Stimulated activated CD8-positive, alpha-beta memory T cell treated with anti-CD3 and anti-CD28 coated beads, Interleukin-7, amount 100 ng/mL, for 48 hours (primary cell): ENCODE data around the gene TRIM66.

ENCODE experiments used
- DNase-seq, 2 donors: peaks; one replicate each; pipeline ENCODE4 v3.0.0-alpha.2; 2020; ENCODE audit warnings: low read depth in 1 of 2; ENCODE audit errors: extremely low read depth in 1 of 2

Gene TRIM66

DNA sequence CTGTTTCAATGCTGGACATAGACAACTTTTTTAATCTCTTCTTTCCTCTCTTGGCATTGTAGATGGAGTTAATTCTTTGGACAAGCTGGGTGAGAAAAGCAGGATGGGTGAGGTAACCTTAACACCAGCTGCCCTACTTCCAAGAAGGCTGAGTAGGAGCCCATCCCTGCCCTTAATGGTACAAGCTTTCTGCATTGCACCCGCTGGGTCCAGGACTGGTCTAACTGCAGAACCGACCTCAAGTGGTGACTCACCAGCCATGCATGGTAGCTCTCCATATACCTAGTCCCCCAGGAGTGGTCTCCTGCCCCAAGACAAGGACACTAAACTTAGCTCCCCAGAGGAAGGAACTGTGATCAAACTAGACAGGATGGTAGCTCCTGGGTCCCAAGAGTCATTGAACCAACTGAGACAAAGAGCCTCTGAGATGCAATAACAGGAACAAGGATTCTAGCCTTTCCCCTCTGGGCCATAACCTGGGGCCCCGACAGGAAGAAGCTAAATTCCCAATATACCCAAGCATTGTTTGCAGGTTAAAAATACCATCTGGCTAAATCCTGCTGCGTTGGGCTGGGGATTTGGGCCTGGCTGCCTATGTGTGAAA lies 32.3 kb upstream of the TRIM66 start:
- no peak for DNase-seq

DNA sequence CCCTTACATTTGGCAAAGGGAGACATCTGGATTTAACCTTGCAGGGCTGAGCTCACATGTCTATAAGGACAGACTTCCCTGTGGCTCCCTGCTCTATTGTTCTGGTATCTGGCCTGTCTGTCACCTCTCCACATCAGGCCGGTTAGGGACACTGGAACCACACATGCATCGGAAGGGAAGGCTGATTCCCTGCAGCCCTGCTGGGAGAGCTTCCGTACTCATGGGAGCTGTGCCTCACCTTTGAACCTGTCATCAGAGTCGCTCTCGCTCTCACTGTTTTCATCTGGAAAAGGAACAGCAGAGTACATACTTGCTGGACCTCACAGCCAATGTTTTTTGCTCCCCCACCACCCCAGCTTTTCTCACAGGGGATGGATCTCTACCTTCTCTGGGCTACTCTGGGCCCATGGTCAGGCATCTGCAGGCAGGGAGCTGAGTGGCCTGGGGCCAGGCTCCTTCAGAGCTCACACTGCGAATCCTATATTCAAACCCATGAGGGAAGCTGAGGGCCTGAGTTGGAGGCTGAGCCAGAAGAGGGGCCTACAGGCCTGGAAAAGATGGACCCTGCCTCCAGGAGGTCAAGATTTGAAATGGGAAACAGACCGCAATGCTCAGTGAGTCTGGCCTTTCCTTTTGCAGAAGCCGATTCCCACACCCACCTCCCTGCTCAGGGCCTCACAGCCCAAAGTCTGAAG lies 31.4 kb upstream of the TRIM66 start:
- DNase-seq: no peak

DNA sequence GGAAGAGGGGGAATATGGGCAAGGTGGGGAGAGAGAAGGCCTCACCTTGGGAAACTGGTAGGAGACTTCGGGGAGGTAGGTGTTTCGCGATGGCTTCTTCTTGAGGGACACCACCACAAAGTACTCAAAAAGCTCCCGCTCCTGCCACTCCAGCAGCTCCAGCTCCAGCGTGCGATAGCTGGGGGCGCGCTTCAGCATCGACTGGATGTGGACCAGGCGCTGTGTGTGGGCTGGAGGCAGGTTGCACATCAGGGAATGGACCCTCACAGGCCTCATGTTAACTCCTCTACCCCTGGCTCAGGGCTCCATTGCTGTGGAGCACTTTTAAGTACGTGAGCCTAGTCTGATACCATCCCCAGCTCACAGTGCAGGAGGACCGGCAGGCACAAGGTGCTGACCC lies 30.0 kb upstream of the TRIM66 start:
- DNase-seq: no peak

DNA sequence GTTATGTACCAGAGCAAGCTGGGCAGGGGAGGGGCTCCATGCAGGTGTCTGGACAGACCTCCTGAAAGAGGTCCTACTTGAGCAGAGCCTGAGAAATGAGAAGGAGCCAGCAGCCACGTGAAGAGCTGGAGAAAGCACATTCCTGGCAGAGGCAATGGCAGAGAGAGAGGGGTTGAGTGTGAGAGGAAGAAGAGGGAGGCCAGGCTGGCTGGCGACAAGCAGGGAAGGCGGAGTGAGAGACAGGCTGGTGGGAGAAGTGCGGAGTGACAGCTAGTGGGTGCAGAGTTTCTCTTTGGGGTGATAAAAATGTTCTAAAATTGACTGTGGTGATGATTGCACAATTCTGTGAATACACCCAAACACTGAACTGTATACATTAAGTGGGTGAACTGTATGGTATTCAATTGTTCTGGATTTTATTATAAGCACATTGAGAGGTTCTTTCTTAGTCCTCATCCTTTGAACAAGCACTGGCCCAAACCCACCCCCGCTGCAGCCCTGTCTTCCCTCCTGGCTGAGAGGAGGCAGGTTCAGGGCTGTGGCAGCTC lies 29.5 kb upstream of the TRIM66 start:
- DNase-seq: no peak

DNA sequence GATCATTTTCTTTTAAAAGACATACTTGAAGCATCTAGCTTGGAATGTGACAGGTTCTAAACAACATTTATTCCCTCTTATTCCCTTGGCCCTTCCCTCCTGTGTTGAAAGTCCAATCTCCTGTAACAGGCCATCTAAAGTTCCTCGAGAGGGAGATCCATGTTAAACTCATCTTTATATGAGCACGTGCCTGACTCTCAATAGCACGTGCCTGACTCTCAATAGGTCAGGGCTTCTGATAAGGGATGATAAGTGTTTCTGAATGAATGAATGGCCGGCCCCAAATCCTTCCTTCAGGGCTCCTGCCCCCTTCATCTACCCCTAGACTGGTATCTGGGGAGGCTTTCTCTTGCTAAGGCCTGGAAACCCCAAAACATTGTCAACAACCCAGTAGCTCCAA lies 27.3 kb upstream of the TRIM66 start:
- no peak for DNase-seq

- no peak for DNase-seq
Observed at GRCh38 chr11:8709002-8709672, 26.7 kb upstream of the TRIM66 start.

- no peak for DNase-seq
Observed at GRCh38 chr11:8707541-8708191, 25.2 kb upstream of the TRIM66 start.

DNA sequence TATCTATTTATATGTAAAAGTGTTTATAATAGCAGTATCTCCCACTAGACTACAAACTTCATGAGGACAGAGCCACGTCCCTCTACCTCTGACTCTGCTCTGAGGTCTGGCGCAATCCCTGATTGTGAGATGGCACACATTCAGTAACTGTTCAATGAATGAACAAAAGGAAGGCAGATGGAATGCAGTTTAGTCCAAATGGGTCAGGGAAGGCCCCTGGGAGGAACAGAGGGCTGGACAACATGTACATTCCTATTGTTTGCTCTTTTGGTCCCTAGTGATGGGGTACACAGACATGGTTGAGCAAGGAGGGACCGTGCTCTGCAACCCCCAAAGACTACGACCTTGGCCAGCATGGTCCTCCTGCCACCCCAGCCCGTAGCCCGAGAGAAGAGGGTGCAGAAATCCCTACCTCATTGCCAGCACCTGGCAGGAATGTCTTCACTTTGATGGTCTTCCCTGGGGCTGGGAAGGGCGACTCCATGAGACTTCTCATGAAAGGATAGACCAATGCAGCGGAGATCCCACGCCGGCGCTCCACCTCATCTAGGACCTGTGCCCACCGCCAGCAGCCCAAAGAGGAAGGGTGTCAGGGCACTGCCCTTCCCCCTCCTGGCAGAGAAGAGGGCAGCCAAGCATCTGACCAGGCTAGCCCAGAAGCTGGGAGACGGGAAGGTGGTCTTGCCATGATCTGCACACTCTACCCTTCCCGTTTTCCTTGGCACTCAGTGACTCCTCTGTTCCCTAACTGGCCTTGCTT lies 24.4 kb upstream of the TRIM66 start:
- no peak for DNase-seq

- no peak for DNase-seq
Observed at GRCh38 chr11:8705146-8705545, 22.7 kb upstream of the TRIM66 start.

DNA sequence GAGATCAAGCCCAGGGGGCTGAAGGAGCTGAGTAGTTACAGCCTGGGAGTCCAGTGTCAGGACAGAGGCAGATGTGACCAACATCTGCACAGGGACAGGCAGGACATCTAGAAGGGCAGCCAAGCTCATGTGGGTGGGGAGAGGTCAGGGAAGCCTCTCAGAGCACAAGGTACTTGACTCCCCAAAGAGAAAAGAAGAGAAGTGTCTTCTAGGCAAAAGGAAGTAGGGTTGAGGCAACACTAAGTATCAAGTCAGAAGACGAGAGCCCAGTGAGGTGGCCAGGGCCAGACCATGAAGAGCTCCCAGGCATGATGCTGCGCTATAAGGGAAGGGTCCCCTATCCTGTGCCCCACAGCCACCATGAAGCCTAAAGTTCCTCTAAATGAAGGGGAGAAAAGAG lies 21.7 kb upstream of the TRIM66 start:
- no peak for DNase-seq

DNA sequence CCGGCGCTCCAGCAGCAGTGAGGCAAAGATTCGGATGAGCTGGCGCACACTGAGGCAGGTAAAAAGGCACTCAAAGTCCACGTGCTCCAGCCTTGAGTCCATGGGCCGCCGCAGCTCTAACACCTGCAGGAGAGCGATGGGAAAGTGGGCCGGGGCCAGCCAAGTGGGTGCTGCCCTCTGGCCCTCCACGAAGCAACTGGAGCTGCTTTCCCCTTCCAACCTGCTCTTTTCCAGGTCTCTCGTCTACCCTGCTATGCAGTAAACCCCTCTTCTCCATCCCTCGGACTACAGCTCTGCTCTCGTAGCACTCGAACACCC lies 20.1 kb upstream of the TRIM66 start:
- no peak for DNase-seq

GRCh38 chr11:8701891-8702597 lies 19.6 kb upstream of the TRIM66 start:
- no peak for DNase-seq

DNA sequence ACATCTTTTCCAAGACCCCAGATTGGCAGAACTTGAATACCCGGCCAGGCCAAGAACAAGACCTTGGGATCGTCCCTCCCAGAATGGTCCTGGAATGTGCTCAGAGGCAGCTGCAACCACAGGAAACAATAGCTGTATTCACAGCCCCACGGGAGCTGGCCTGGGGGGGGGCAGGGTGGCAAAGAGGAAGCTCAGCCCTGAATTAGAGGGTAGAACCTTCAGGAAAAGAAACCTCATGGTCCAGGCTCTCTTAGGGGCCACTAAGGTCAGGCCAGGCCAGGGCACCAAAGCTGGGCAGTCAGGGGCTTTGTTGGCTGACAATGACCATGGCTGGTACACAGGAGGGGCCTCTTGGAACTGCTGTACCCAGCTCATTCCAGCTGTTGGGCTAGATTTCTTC lies 17.4 kb upstream of the TRIM66 start:
- no peak for DNase-seq

DNA sequence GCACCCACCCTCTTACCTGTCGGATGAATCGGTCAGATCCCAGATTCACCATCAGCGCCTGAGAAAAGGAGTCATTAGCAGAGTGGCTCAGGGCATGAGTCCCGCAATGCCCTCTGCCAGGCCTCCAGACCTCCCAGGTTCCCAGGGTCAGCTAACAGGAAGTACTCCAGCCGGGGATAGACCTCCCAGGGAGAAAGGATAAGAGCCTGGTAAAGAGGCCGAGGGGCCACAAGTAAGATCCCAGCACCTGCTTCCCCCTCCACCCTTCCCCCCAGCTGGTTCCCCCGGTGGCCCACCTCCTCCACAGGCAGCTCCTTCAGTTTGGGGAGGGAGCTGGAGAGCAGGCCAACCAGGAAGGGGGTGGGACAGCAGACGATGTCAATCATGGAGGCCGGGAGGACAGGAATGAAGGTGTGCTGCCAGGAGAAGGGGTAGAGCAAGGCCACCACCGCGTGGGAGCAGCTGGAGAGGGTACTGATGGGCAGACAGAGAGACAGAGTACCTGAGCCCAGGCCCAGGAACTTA lies 16.5 kb upstream of the TRIM66 start:
- no peak for DNase-seq

- DNase-seq: no peak
Observed at GRCh38 chr11:8698379-8698851, 15.9 kb upstream of the TRIM66 start.

DNA sequence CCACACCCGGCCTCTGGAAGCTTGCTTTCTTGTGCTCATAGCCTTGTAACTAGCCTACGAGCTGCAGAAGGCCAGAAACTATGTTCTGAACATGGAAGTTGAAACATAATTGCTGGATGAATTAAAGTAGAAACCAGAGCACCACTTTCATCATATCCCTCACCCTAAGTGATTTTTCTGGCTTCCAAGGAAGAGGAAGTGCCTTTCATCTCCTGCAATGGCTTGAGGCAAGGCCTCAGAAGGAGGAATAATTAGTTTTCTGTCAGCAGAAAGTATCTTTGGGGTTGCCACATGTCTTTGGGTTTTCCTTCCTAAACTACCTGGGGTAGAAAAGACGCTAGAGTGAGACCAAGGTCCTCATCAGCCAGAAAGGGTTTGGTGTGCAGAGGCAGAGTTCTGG lies 14.6 kb upstream of the TRIM66 start:
- no peak for DNase-seq

GRCh38 chr11:8694137-8694536 lies 11.7 kb upstream of the TRIM66 start:
- DNase-seq: no peak

DNA sequence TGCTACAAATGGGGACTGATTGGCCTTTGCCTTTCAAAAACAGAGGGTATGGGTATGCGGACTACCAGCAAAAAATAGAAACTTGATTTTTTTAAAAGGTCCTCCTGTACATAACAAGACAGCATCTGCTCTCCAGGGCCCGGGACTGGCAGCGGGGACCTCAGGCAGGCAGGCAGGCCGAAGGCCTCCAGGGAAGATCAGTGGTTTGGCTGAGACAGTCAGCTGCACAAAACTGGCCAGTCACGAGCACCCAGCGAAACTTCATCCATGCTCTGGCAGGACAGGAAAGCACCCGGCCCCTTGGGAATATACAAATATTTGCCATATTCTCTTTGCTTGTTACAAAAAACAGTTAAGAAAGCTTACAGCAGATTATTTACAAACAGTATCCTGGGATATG lies 11.1 kb upstream of the TRIM66 start:
- no peak for DNase-seq

DNA sequence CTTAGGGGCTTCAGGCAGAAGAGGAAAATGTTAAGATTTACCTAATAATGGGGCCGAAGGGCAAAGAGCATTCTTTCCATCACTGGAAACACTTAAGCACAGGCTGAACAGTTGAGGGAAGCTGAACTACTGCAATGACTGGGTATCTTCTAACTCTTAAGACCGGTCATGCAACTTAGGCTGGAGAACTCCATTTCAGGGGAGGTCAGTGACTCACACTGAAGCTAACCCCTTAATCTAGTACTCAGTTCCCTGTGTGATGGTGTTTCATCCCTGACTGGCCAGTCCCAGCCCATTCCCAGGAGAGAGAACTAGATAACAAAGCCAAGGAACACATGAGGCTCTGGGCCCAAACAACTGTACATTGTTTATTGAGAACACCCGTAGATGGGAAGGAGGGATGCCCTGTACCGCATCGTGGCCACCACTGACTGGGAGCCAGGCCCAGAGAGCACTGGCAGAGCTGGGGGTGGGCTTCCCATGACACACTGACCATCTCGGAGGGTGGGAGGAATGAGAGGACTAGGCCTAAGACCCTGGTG lies 10.6 kb upstream of the TRIM66 start:
- DNase-seq: no peak

DNA sequence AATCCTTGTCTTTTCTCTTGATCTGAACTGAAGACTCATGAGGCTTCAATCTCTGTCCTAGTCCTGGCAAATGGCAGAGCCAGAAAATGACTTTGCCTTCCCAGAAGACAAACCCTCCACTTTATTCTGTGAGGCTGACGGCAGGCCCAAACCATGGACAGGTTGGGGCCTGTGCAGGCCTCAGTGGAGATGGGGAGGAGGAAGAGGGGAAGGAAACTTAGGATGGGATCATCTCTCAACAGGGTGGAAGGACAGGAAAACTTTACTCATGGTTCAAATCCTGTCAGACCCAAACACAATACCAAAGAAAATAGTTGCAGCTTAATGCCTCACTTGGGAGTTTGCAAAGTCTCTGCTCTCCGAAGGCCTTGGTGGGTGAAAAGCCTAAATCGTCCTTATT lies 10.0 kb upstream of the TRIM66 start:
- DNase-seq: no peak
